H9 (cell line): ENCODE data around the gene ATXN7. TPM values are rescaled to one million over a fixed set of nuclear protein-coding genes. Genes with fewer than 3 reads are reported as not detected.

ENCODE experiments used
- DNase-seq: peaks from one replicate; pipeline ENCODE4 v3.0.0-alpha.2; 2017
- H2AFZ ChIP-seq: one replicate; pipeline ENCODE4 v1.6.1; 2013; ENCODE audit warnings: mild to moderate bottlenecking, low read length, control low read depth, moderate library complexity
- H2AK5ac ChIP-seq: 2 replicates; pipeline ENCODE4 v1.6.1; 2013; ENCODE audit warnings: low read length, control low read depth, mixed read lengths; ENCODE audit not compliant: insufficient read length
- H2BK120ac ChIP-seq: one replicate; pipeline ENCODE4 v1.6.1; 2013; ENCODE audit warnings: low read depth, mild to moderate bottlenecking, low read length, control low read depth, inconsistent platforms; ENCODE audit not compliant: poor library complexity, severe bottlenecking
- H2BK12ac ChIP-seq: 2 replicates; pipeline ENCODE4 v1.6.1; 2013; ENCODE audit warnings: low read length, control low read depth, mixed read lengths, low read depth; ENCODE audit not compliant: insufficient read length
- H2BK15ac ChIP-seq: 2 replicates; pipeline ENCODE4 v1.6.1; 2013; ENCODE audit warnings: low read depth, low read length, control low read depth
- H2BK20ac ChIP-seq: one replicate; pipeline ENCODE4 v1.6.1; 2013; ENCODE audit warnings: low read depth, mild to moderate bottlenecking, low read length, control low read depth, inconsistent platforms; ENCODE audit not compliant: poor library complexity, severe bottlenecking
- H2BK5ac ChIP-seq: 2 replicates; pipeline ENCODE4 v1.6.1; 2013; ENCODE audit warnings: low read length, control low read depth, mixed read lengths; ENCODE audit not compliant: insufficient read length
- H3K14ac ChIP-seq: 2 replicates; pipeline ENCODE4 v1.6.1; 2013; ENCODE audit warnings: low read length, control low read depth; ENCODE audit not compliant: insufficient read depth
- H3K18ac ChIP-seq: 2 replicates; pipeline ENCODE4 v1.6.1; 2013; ENCODE audit warnings: low read depth, mild to moderate bottlenecking, mixed read lengths, low read length, control low read depth; ENCODE audit not compliant: insufficient read length
- H3K23ac ChIP-seq: 2 replicates; pipeline ENCODE4 v1.6.1; 2013; ENCODE audit warnings: low read length, control low read depth, mixed read lengths, low read depth; ENCODE audit not compliant: insufficient read length
- H3K23me2 ChIP-seq: 2 replicates; pipeline ENCODE4 v1.6.1; 2013; ENCODE audit warnings: low read depth, mild to moderate bottlenecking, mixed read lengths, low read length, control low read depth; ENCODE audit not compliant: insufficient read length, poor library complexity, severe bottlenecking
- H3K27ac ChIP-seq: 2 replicates; pipeline ENCODE4 v1.5.1; 2013; ENCODE audit warnings: low read length, control low read depth, mixed read lengths, low read depth; ENCODE audit not compliant: insufficient read length
- H3K27me3 ChIP-seq: 2 replicates; pipeline ENCODE4 v1.6.1; 2013; ENCODE audit warnings: low read length, control low read depth, inconsistent platforms; ENCODE audit not compliant: insufficient read depth
- H3K4ac ChIP-seq: 2 replicates; pipeline ENCODE4 v1.6.1; 2013; ENCODE audit warnings: low read depth, mild to moderate bottlenecking, control low read depth, inconsistent platforms, low read length, moderate library complexity
- H3K4me1 ChIP-seq: 2 replicates; pipeline ENCODE4 v1.6.1; 2013; ENCODE audit warnings: low read length, control low read depth, inconsistent platforms; ENCODE audit not compliant: insufficient read depth
- H3K4me2 ChIP-seq: 2 replicates; pipeline ENCODE4 v1.6.1; 2013; ENCODE audit warnings: low read length, control low read depth, mixed read lengths; ENCODE audit not compliant: insufficient read length, insufficient read depth
- H3K56ac ChIP-seq: 2 replicates; pipeline ENCODE4 v1.6.1; 2013; ENCODE audit warnings: low read depth, mild to moderate bottlenecking, mixed read lengths, low read length, control low read depth; ENCODE audit not compliant: insufficient read length
- H3K79me1 ChIP-seq: 2 replicates; pipeline ENCODE4 v1.6.1; 2013; ENCODE audit warnings: low read depth, mild to moderate bottlenecking, moderate library complexity, low read length, control low read depth, inconsistent platforms; ENCODE audit not compliant: insufficient read depth, poor library complexity, severe bottlenecking
- H3K79me2 ChIP-seq: 2 replicates; pipeline ENCODE4 v1.6.1; 2013; ENCODE audit warnings: low read length, control low read depth, inconsistent platforms; ENCODE audit not compliant: insufficient read depth
- H3K9ac ChIP-seq: 2 replicates; pipeline ENCODE4 v1.6.1; 2013; ENCODE audit warnings: low read length, control low read depth, mixed read lengths; ENCODE audit not compliant: insufficient read length; ENCODE audit errors: extremely low read depth
- H3K9me3 ChIP-seq: one replicate; pipeline ENCODE4 v1.6.1; 2013; ENCODE audit warnings: low read depth, low read length, inconsistent platforms; ENCODE audit not compliant: control insufficient read depth
- H3T11ph ChIP-seq: one replicate; pipeline ENCODE4 v1.6.1; 2013; ENCODE audit warnings: mild to moderate bottlenecking, low read length, control low read depth, inconsistent platforms
- H4K20me1 ChIP-seq: one replicate; pipeline ENCODE4 v1.6.1; 2013; ENCODE audit not compliant: control insufficient read depth, insufficient read length, insufficient read depth
- H4K5ac ChIP-seq: 2 replicates; pipeline ENCODE4 v1.6.1; 2013; ENCODE audit warnings: low read depth, mild to moderate bottlenecking, mixed read lengths, low read length, control low read depth; ENCODE audit not compliant: insufficient read length
- H4K8ac ChIP-seq: replicated peaks from 2 replicates; pipeline ENCODE4 v1.6.1; 2013; ENCODE audit warnings: low read length, control low read depth, mixed read lengths, low read depth; ENCODE audit not compliant: insufficient read length
- H4K91ac ChIP-seq: 2 replicates; pipeline ENCODE4 v1.6.1; 2013; ENCODE audit warnings: low read depth, mild to moderate bottlenecking, moderate library complexity, mixed read lengths, low read length, control low read depth; ENCODE audit not compliant: insufficient read length
- H3K27ac Mint-ChIP-seq, 3 experiments: 2 replicates in 2 of 3; 3 replicates in 1 of 3; pipeline ENCODE4 v1.8.0; 2020 to 2021; ENCODE audit warnings: mixed read lengths in 3 of 3, mild to moderate bottlenecking in 1 of 3, moderate library complexity in 1 of 3
- H3K27me3 Mint-ChIP-seq: 2 replicates; pipeline ENCODE4 v1.8.0; 2021; ENCODE audit warnings: low read depth, mild to moderate bottlenecking, moderate library complexity, mixed read lengths
- H3K36me3 Mint-ChIP-seq, 3 experiments: 2 replicates in 2 of 3; 3 replicates in 1 of 3; pipeline ENCODE4 v1.8.0; 2020 to 2021; ENCODE audit warnings: low read depth in 3 of 3, mixed read lengths in 3 of 3; ENCODE audit not compliant: insufficient read depth in 1 of 3
- H3K4me1 Mint-ChIP-seq, 2 experiments: 2 replicates each; pipeline ENCODE4 v1.8.0; 2020; ENCODE audit warnings: mixed read lengths in 2 of 2
- H3K4me3 Mint-ChIP-seq, 2 experiments: 2 replicates in 1 of 2; 3 replicates in 1 of 2; pipeline ENCODE4 v1.8.0; 2020 to 2021; ENCODE audit warnings: mild to moderate bottlenecking in 2 of 2, mixed read lengths in 2 of 2, moderate library complexity in 1 of 2
- H3K9me3 Mint-ChIP-seq, 2 experiments: 2 replicates in 1 of 2; 3 replicates in 1 of 2; pipeline ENCODE4 v1.8.0; 2020; ENCODE audit warnings: mild to moderate bottlenecking in 2 of 2, mixed read lengths in 2 of 2, moderate library complexity in 1 of 2
- CTCF ChIP-seq: fragments of 200-600 bp; sonication (generic); conservative IDR thresholded peaks from 3 replicates; pipeline ENCODE4 v1.8.0; 2021; ENCODE audit warnings: antibody characterized with exemption, mild to moderate bottlenecking
- WGBS: extraction: QIAGEN DNeasy Blood & Tissue Kit; methylation state at CpG from one replicate; pipeline ENCODE4 v1.1.7; 2013; ENCODE audit warnings: missing lambda C conversion rate, low lambda C conversion rate, mixed read lengths; ENCODE audit not compliant: insufficient read length; ENCODE audit errors: extremely low coverage; 5-methylcytosine and 5-hydroxymethylcytosine counted together
- total RNA-seq: library from RNA; stranded (reverse); gene quantifications from 2 replicates; pipeline ENCODE4 v1.2.1, GENCODE V29; 2021

Gene ATXN7
- total RNA-seq, 1 experiment from 2014 or later: 21.5 TPM

GRCh38 chr3:63880653-63881052 is 17.0 kb downstream of the ATXN7 start:
- Histone ChIP-seq H3K18ac (no peak overlapping the region), H3K23me2 (no peaks in the 10 kb centered on the region), H2BK120ac (no peak overlapping the region), H3K79me1 (no peaks in the 10 kb centered on the region), H2BK12ac (no peak overlapping the region), H3K56ac (no peak overlapping the region), H3K14ac (no peak overlapping the region), H3K27me3 (no peaks in the 10 kb centered on the region), H2AFZ (no peak overlapping the region), H2BK20ac (no peak overlapping the region), H3K4me2 (no peak overlapping the region), H2BK15ac (no peak overlapping the region), H4K91ac (no peak overlapping the region), H3T11ph (no peak overlapping the region), H3K9me3 (no peaks in the 10 kb centered on the region), H2AK5ac (no peak overlapping the region), H3K79me2 (0 out of 2 replicates have a peak, but pooled peaks cover 1% of the 10 kb centered on the region), H3K4me1 (peaks cover 7% of the 10 kb centered on the region; the same call in 1 of the 2 replicates), H3K4ac (no peak overlapping the region), H3K27ac (no peak overlapping the region), H4K5ac (no peak overlapping the region), H2BK5ac (no peak overlapping the region), H4K20me1 (no peaks in the 10 kb centered on the region), H4K8ac (no peak overlapping the region), H3K23ac (no peak overlapping the region), H3K9ac (no peak overlapping the region)
- Mint-ChIP-seq H3K4me3 (no peak overlapping the region), H3K27ac (no peak overlapping the region; a peak in 1 of 7 replicates), H3K4me1 (peaks cover 17 to 25% of the 10 kb centered on the region in 2 experiments), H3K27me3 (no peaks in the 10 kb centered on the region), H3K36me3 (no peaks in the 10 kb centered on the region), H3K9me3 (no peaks in the 10 kb centered on the region)
- no CpG with 5 or more reads among the region's 5 CpGs for WGBS
- DNase-seq: no peak
- TF ChIP-seq CTCF: no peak
